GM23338 (cell line): ENCODE data around the gene USP37. TPM values are rescaled to one million over a fixed set of nuclear protein-coding genes. Genes with fewer than 3 reads are reported as not detected.

ENCODE experiments used
- ATAC-seq: fragments of 200-7000 bp; cut with Tn5 transposase; 3 replicates; pipeline ENCODE4 v1.9.1; 2020
- DNase-seq: peaks from one replicate; pipeline ENCODE4 v3.0.0-alpha.2; 2015; ENCODE audit warnings: low spot score
- H2AFZ ChIP-seq: fragments of 200-600 bp; sonication (generic); 2 replicates; pipeline ENCODE4 v1.8.0; 2016; ENCODE audit warnings: antibody characterized with exemption, mild to moderate bottlenecking, moderate library complexity
- H3F3A ChIP-seq: fragments of 200-600 bp; sonication (generic); replicated peaks from 2 replicates; pipeline ENCODE4 v1.8.0; 2017; ENCODE audit warnings: antibody characterized with exemption, mixed run types, low read depth
- H3K27ac ChIP-seq: fragments of 200-600 bp; sonication (generic); 2 replicates; pipeline ENCODE4 v1.6.1; 2016; ENCODE audit warnings: low read depth
- H3K27me3 ChIP-seq: fragments of 200-600 bp; sonication (generic); 2 replicates; pipeline ENCODE4 v1.8.0; 2016; ENCODE audit warnings: mild to moderate bottlenecking, mixed run types, moderate library complexity; ENCODE audit not compliant: insufficient read depth
- H3K36me3 ChIP-seq: fragments of 200-600 bp; sonication (generic); 2 replicates; pipeline ENCODE4 v1.8.0; 2016; ENCODE audit warnings: mild to moderate bottlenecking; ENCODE audit not compliant: insufficient read depth
- H3K4me1 ChIP-seq: fragments of 200-600 bp; sonication (generic); 2 replicates; pipeline ENCODE4 v1.8.0; 2016; ENCODE audit warnings: mild to moderate bottlenecking, moderate library complexity; ENCODE audit not compliant: insufficient read depth
- H3K4me2 ChIP-seq: fragments of 200-600 bp; sonication (generic); 2 replicates; pipeline ENCODE4 v1.7.1; 2017; ENCODE audit warnings: mixed run types
- H3K4me3 ChIP-seq: fragments of 200-600 bp; sonication (generic); 2 replicates; pipeline ENCODE4 v1.6.1; 2016; ENCODE audit warnings: mixed run types
- H3K79me2 ChIP-seq: fragments of 200-600 bp; sonication (generic); replicated peaks from 2 replicates; pipeline ENCODE4 v1.8.0; 2017; ENCODE audit warnings: mild to moderate bottlenecking; ENCODE audit not compliant: insufficient read depth
- H3K9me2 ChIP-seq: fragments of 200-600 bp; sonication (generic); 2 replicates; pipeline ENCODE4 v1.8.0; 2017; ENCODE audit not compliant: insufficient read depth
- H4K20me1 ChIP-seq: fragments of 200-600 bp; sonication (generic); replicated peaks from 2 replicates; pipeline ENCODE4 v1.8.0; 2017; ENCODE audit warnings: mild to moderate bottlenecking; ENCODE audit not compliant: insufficient read depth
- H3K27ac Mint-ChIP-seq: 2 replicates; pipeline ENCODE4 v1.8.0; 2020; ENCODE audit warnings: inconsistent platforms, mild to moderate bottlenecking, moderate library complexity, mixed read lengths
- H3K27me3 Mint-ChIP-seq: 3 replicates; pipeline ENCODE4 v1.8.0; 2022; ENCODE audit warnings: low read depth, mild to moderate bottlenecking, moderate library complexity, mixed read lengths, inconsistent platforms; ENCODE audit not compliant: insufficient read depth, poor library complexity
- H3K36me3 Mint-ChIP-seq: 3 replicates; pipeline ENCODE4 v1.8.0; 2021; ENCODE audit warnings: low read depth, mild to moderate bottlenecking, inconsistent platforms, moderate library complexity, mixed read lengths
- H3K4me1 Mint-ChIP-seq: 3 replicates; pipeline ENCODE4 v1.8.0; 2020; ENCODE audit warnings: mild to moderate bottlenecking, inconsistent platforms, mixed read lengths
- H3K4me3 Mint-ChIP-seq: 3 replicates; pipeline ENCODE4 v1.8.0; 2021; ENCODE audit warnings: moderate library complexity, mild to moderate bottlenecking, inconsistent platforms, mixed read lengths
- H3K9me3 Mint-ChIP-seq: 3 replicates; pipeline ENCODE4 v1.8.0; 2020; ENCODE audit warnings: moderate library complexity, mild to moderate bottlenecking, inconsistent platforms, mixed read lengths
- CREB1 ChIP-seq: fragments of 250-450 bp; sonication (Bioruptor Pico); IDR thresholded peaks from 2 replicates; pipeline ENCODE4 v1.5.0; 2020; ENCODE audit warnings: low read depth, mild to moderate bottlenecking, moderate library complexity
- EZH2 ChIP-seq: fragments of 200-600 bp; sonication (generic); IDR thresholded peaks from one replicate; pipeline ENCODE4 v1.8.0; 2017; ENCODE audit warnings: antibody characterized with exemption, mild to moderate bottlenecking, low read depth; ENCODE audit not compliant: unreplicated experiment
- EZH2phosphoT487 ChIP-seq: fragments of 200-600 bp; sonication (generic); IDR thresholded peaks from one replicate; pipeline ENCODE4 v1.8.1; 2018; ENCODE audit warnings: antibody characterized with exemption; ENCODE audit not compliant: unreplicated experiment
- JUNB ChIP-seq: IDR thresholded peaks from one replicate; pipeline ENCODE4 v1.6.1; 2016; ENCODE audit warnings: antibody characterized with exemption; ENCODE audit not compliant: unreplicated experiment
- NANOG ChIP-seq: IDR thresholded peaks from 2 replicates; pipeline ENCODE4 v1.6.1; 2016; ENCODE audit warnings: antibody characterized with exemption, borderline replicate concordance
- POLR2AphosphoS5 ChIP-seq: IDR thresholded peaks from 2 replicates; pipeline ENCODE4 v1.6.1; 2016; ENCODE audit warnings: antibody characterized with exemption, low read depth
- STAT1 ChIP-seq: IDR thresholded peaks from one replicate; pipeline ENCODE4 v1.6.1; 2016; ENCODE audit warnings: antibody characterized with exemption; ENCODE audit not compliant: unreplicated experiment
- ZNF114 ChIP-seq: fragments of 250-450 bp; sonication (Bioruptor Pico); IDR thresholded peaks from 2 replicates; pipeline ENCODE4 v1.5.0; 2020; ENCODE audit warnings: mild to moderate bottlenecking, moderate library complexity
- ZNF331 ChIP-seq: fragments of 250-450 bp; sonication (Bioruptor Pico); IDR thresholded peaks from 2 replicates; pipeline ENCODE4 v1.5.0; 2020; ENCODE audit warnings: low read depth, mild to moderate bottlenecking, moderate library complexity
- polyA plus RNA-seq: library from polyadenylated mRNA; unstranded; fragments of >200 nt; fragmentation: Nextera tagmentation; extraction: Ambion mirVana; gene quantifications from 2 replicates; pipeline ENCODE4 v1.2.1, GENCODE V29; 2016
- total RNA-seq: library from RNA; depleted of rRNA; stranded (reverse); fragments of >200 nt; shearing (Covaris generic); gene quantifications from 2 replicates; pipeline ENCODE4 v1.2.3, GENCODE V29; 2014
- TF ChIP-seq, protein P1 (sequence below): fragments of 250-450 bp; sonication (Bioruptor Pico); IDR thresholded peaks from 2 replicates; pipeline ENCODE4 v1.5.0; 2020; ENCODE audit warnings: mild to moderate bottlenecking, moderate library complexity
- TF ChIP-seq, protein P2 (sequence below): IDR thresholded peaks from one replicate; pipeline ENCODE4 v1.6.1; 2018; ENCODE audit warnings: antibody characterized with exemption; ENCODE audit not compliant: unreplicated experiment
- TF ChIP-seq, protein P3 (sequence below): IDR thresholded peaks from 2 replicates; pipeline ENCODE4 v1.6.1; 2016; ENCODE audit warnings: antibody characterized with exemption
- TF ChIP-seq, protein P4 (sequence below), 2 experiments: fragments of 200-600 bp in 1 of 2; sonication (generic) in 1 of 2; conservative IDR thresholded peaks; 2 replicates each; pipeline versions ENCODE4 v1.5.1 to v1.6.1; 2016 to 2017; ENCODE audit warnings: antibody characterized with exemption in 2 of 2, low read depth in 2 of 2, mild to moderate bottlenecking in 2 of 2, moderate library complexity in 1 of 2

Gene USP37
- total and polyA plus RNA-seq, 2 experiments from 2014 or later, result 8.2 to 21.0 TPM

DNA sequence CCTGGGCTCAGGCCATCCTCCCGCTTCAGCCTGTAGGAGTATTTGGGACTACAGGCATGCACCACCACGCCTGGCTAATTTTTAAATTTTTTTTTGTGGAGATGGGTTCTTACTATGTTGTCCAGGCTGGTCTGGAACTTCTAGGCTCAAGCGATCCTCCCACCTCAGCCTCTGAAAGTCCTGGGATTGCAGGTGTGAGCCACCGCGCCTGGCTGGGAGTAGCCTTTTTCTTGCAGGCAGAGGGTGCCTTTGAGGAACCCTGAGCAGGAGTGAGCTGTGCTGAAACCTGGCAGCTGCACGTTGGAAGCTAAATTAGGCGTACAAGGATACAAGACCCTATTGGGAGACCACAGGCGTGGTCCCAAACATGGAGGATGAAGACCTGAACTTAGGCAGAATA is 160.4 kb downstream of the USP37 start:
- DNase-seq, result no peak
- Histone ChIP-seq H3K9me2 (no peaks in the 10 kb centered on the region), H3K27ac (no peak overlapping the region), H3K79me2 (no peaks in the 10 kb centered on the region), H3F3A (peaks cover 17% of the 10 kb centered on the region), H3K4me1 (peaks cover 27% of the 10 kb centered on the region), H3K4me2 (peak overlapping the region; percentile 90), H2AFZ (peak overlapping the region; percentile 76; the same call in 1 of the 2 replicates), H3K36me3 (no peaks in the 10 kb centered on the region), H3K27me3 (no peaks in the 10 kb centered on the region), H3K4me3 (no peak overlapping the region), H4K20me1 (no peaks in the 10 kb centered on the region)
- Mint-ChIP-seq H3K9me3 (no peaks in the 10 kb centered on the region), H3K27me3 (peaks cover 5% of the 10 kb centered on the region), H3K27ac (no peak overlapping the region), H3K36me3 (peaks cover 12% of the 10 kb centered on the region), H3K4me3 (no peak overlapping the region), H3K4me1 (peaks cover 22% of the 10 kb centered on the region)
- ATAC-seq, result no peak
- TF ChIP-seq EZH2, result no peak
- no peak for TF ChIP-seq NANOG
- TF ChIP-seq, protein P1, sequence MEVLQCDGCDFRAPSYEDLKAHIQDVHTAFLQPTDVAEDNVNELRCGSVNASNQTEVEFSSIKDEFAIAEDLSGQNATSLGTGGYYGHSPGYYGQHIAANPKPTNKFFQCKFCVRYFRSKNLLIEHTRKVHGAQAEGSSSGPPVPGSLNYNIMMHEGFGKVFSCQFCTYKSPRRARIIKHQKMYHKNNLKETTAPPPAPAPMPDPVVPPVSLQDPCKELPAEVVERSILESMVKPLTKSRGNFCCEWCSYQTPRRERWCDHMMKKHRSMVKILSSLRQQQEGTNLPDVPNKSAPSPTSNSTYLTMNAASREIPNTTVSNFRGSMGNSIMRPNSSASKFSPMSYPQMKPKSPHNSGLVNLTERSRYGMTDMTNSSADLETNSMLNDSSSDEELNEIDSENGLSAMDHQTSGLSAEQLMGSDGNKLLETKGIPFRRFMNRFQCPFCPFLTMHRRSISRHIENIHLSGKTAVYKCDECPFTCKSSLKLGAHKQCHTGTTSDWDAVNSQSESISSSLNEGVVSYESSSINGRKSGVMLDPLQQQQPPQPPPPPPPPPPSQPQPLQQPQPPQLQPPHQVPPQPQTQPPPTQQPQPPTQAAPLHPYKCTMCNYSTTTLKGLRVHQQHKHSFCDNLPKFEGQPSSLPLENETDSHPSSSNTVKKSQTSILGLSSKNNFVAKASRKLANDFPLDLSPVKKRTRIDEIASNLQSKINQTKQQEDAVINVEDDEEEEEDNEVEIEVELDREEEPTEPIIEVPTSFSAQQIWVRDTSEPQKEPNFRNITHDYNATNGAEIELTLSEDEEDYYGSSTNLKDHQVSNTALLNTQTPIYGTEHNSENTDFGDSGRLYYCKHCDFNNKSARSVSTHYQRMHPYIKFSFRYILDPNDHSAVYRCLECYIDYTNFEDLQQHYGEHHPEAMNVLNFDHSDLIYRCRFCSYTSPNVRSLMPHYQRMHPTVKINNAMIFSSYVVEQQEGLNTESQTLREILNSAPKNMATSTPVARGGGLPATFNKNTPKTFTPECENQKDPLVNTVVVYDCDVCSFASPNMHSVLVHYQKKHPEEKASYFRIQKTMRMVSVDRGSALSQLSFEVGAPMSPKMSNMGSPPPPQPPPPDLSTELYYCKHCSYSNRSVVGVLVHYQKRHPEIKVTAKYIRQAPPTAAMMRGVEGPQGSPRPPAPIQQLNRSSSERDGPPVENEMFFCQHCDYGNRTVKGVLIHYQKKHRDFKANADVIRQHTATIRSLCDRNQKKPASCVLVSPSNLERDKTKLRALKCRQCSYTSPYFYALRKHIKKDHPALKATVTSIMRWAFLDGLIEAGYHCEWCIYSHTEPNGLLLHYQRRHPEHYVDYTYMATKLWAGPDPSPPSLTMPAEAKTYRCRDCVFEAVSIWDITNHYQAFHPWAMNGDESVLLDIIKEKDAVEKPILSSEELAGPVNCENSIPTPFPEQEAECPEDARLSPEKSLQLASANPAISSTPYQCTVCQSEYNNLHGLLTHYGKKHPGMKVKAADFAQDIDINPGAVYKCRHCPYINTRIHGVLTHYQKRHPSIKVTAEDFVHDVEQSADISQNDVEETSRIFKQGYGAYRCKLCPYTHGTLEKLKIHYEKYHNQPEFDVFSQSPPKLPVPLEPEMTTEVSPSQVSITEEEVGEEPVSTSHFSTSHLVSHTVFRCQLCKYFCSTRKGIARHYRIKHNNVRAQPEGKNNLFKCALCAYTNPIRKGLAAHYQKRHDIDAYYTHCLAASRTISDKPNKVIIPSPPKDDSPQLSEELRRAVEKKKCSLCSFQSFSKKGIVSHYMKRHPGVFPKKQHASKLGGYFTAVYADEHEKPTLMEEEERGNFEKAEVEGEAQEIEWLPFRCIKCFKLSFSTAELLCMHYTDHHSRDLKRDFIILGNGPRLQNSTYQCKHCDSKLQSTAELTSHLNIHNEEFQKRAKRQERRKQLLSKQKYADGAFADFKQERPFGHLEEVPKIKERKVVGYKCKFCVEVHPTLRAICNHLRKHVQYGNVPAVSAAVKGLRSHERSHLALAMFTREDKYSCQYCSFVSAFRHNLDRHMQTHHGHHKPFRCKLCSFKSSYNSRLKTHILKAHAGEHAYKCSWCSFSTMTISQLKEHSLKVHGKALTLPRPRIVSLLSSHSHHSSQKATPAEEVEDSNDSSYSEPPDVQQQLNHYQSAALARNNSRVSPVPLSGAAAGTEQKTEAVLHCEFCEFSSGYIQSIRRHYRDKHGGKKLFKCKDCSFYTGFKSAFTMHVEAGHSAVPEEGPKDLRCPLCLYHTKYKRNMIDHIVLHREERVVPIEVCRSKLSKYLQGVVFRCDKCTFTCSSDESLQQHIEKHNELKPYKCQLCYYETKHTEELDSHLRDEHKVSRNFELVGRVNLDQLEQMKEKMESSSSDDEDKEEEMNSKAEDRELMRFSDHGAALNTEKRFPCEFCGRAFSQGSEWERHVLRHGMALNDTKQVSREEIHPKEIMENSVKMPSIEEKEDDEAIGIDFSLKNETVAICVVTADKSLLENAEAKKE (CRISPR knock-in tag), result no peak
- no peak for TF ChIP-seq JUNB
- no peak for TF ChIP-seq STAT1
- TF ChIP-seq POLR2AphosphoS5, result no peak
- TF ChIP-seq, protein P2, sequence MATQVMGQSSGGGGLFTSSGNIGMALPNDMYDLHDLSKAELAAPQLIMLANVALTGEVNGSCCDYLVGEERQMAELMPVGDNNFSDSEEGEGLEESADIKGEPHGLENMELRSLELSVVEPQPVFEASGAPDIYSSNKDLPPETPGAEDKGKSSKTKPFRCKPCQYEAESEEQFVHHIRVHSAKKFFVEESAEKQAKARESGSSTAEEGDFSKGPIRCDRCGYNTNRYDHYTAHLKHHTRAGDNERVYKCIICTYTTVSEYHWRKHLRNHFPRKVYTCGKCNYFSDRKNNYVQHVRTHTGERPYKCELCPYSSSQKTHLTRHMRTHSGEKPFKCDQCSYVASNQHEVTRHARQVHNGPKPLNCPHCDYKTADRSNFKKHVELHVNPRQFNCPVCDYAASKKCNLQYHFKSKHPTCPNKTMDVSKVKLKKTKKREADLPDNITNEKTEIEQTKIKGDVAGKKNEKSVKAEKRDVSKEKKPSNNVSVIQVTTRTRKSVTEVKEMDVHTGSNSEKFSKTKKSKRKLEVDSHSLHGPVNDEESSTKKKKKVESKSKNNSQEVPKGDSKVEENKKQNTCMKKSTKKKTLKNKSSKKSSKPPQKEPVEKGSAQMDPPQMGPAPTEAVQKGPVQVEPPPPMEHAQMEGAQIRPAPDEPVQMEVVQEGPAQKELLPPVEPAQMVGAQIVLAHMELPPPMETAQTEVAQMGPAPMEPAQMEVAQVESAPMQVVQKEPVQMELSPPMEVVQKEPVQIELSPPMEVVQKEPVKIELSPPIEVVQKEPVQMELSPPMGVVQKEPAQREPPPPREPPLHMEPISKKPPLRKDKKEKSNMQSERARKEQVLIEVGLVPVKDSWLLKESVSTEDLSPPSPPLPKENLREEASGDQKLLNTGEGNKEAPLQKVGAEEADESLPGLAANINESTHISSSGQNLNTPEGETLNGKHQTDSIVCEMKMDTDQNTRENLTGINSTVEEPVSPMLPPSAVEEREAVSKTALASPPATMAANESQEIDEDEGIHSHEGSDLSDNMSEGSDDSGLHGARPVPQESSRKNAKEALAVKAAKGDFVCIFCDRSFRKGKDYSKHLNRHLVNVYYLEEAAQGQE, result no peak
- TF ChIP-seq, protein P3, sequence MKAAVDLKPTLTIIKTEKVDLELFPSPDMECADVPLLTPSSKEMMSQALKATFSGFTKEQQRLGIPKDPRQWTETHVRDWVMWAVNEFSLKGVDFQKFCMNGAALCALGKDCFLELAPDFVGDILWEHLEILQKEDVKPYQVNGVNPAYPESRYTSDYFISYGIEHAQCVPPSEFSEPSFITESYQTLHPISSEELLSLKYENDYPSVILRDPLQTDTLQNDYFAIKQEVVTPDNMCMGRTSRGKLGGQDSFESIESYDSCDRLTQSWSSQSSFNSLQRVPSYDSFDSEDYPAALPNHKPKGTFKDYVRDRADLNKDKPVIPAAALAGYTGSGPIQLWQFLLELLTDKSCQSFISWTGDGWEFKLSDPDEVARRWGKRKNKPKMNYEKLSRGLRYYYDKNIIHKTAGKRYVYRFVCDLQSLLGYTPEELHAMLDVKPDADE, result no peak
- TF ChIP-seq, protein P4, sequence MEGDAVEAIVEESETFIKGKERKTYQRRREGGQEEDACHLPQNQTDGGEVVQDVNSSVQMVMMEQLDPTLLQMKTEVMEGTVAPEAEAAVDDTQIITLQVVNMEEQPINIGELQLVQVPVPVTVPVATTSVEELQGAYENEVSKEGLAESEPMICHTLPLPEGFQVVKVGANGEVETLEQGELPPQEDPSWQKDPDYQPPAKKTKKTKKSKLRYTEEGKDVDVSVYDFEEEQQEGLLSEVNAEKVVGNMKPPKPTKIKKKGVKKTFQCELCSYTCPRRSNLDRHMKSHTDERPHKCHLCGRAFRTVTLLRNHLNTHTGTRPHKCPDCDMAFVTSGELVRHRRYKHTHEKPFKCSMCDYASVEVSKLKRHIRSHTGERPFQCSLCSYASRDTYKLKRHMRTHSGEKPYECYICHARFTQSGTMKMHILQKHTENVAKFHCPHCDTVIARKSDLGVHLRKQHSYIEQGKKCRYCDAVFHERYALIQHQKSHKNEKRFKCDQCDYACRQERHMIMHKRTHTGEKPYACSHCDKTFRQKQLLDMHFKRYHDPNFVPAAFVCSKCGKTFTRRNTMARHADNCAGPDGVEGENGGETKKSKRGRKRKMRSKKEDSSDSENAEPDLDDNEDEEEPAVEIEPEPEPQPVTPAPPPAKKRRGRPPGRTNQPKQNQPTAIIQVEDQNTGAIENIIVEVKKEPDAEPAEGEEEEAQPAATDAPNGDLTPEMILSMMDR (conservative IDR thresholded peaks at IDR 0.05; ENCODE audit: low read depth in 2 of 2), result no peak
- no peak for TF ChIP-seq ZNF331 (CRISPR knock-in tag)
- TF ChIP-seq CREB1, result no peak
- TF ChIP-seq ZNF114 (CRISPR knock-in tag), result no peak
- no peak for TF ChIP-seq EZH2phosphoT487
